Sigmoid colon (tissue), 4 donors: ENCODE data around the gene TSGA10.
"Not testable (repeated sequence)": the region's sequence is repeated elsewhere in the genome, so short reads cannot be mapped to it uniquely, and the experiment has no call there.

Experiments used
- CTCF ChIP-seq, 4 experiments: fragments of 450-650 bp in 3 of 4; fragments of 200-600 bp in 1 of 4; IDR thresholded peaks; one replicate each; pipeline ENCODE4 v1.5.1; 2016 to 2019; ENCODE audit warnings: antibody characterized with exemption in 4 of 4, mild to moderate bottlenecking in 3 of 4, moderate library complexity in 2 of 4
- EP300 ChIP-seq, 4 donors: sonication (generic); formaldehyde crosslinking; IDR thresholded peaks; one replicate each; pipeline ENCODE4 v1.6.1; 2017; ENCODE audit warnings: antibody characterized with exemption in 4 of 4
- POLR2A ChIP-seq, 2 donors: fragments of 450-650 bp; IDR thresholded peaks; one replicate each; pipeline ENCODE4 v1.6.1; 2016; ENCODE audit warnings: antibody characterized with exemption in 2 of 2, mild to moderate bottlenecking in 2 of 2, moderate library complexity in 2 of 2

- not testable (repeated sequence) for TF ChIP-seq EP300, POLR2A, CTCF (IDR thresholded peaks at IDR 0.05)
Observed at GRCh38 chr2:99192364-99192763, 37.6 kb upstream of the TSGA10 start.
